ENCODE data around the gene PLXND1. TPM values are rescaled to one million over a fixed set of nuclear protein-coding genes. Genes with fewer than 3 reads are reported as not detected.

The PLXND1 gene
- total and polyA plus RNA-seq, 12 donors: 41.2 to 370 (median 138) TPM

GRCh38 chr3:129596194-129597086 lies 10.0 kb downstream of the PLXND1 start:
- peak overlapping the region in 1 of 4 donors; percentile 3 for H3K4me3 ChIP-seq
- H3K4me1 ChIP-seq (replicated peaks in 1 of 2): peaks cover 50 to 93% of the 10 kb centered on the region in 2 donors
- 28 to 56% (median 35%) methylated on average over 11 to 27 of the region's 27 CpGs for WGBS, 4 donors
- peak; percentile 62 to 90 (median 81) for DNase-seq
- no peaks in the 10 kb centered on the region for H3K27me3 ChIP-seq
- no peaks in the 10 kb centered on the region for H3K36me3 ChIP-seq (replicated peaks in 1 of 2)
- TF ChIP-seq, protein P1, sequence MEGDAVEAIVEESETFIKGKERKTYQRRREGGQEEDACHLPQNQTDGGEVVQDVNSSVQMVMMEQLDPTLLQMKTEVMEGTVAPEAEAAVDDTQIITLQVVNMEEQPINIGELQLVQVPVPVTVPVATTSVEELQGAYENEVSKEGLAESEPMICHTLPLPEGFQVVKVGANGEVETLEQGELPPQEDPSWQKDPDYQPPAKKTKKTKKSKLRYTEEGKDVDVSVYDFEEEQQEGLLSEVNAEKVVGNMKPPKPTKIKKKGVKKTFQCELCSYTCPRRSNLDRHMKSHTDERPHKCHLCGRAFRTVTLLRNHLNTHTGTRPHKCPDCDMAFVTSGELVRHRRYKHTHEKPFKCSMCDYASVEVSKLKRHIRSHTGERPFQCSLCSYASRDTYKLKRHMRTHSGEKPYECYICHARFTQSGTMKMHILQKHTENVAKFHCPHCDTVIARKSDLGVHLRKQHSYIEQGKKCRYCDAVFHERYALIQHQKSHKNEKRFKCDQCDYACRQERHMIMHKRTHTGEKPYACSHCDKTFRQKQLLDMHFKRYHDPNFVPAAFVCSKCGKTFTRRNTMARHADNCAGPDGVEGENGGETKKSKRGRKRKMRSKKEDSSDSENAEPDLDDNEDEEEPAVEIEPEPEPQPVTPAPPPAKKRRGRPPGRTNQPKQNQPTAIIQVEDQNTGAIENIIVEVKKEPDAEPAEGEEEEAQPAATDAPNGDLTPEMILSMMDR (IDR thresholded peaks at IDR 0.05): no peak
- peak in 1 of 2 donors; percentile 28 for TF ChIP-seq POLR2A (IDR thresholded peaks at IDR 0.05)
- no peaks in the 10 kb centered on the region for H3K9me3 ChIP-seq (replicated peaks in 1 of 3)
- intact Hi-C loops (cut with DNase I): no loop called here
- peak overlapping the region; percentile 35 to 92 (median 66) for H3K27ac ChIP-seq

GRCh38 chr3:129595544-129596193 lies 10.8 kb downstream of the PLXND1 start:
- H3K4me3 ChIP-seq: peak overlapping the region in 1 of 4 donors; percentile 3
- no peaks in the 10 kb centered on the region for H3K27me3 ChIP-seq
- H3K36me3 ChIP-seq (replicated peaks in 1 of 2): no peaks in the 10 kb centered on the region
- WGBS, 4 donors: 57 to 78% (median 69%) methylated on average over 7 to 10 of the region's 10 CpGs
- intact Hi-C loops (cut with DNase I): no loop called here
- H3K27ac ChIP-seq: peak overlapping the region; percentile 45 to 92 (median 66)
- no peaks in the 10 kb centered on the region for H3K9me3 ChIP-seq (replicated peaks in 1 of 3)
- TF ChIP-seq POLR2A (IDR thresholded peaks at IDR 0.05): no peak
- TF ChIP-seq, protein P1 (IDR thresholded peaks at IDR 0.05): no peak
- DNase-seq: no peak
- peaks cover 50 to 91% of the 10 kb centered on the region in 2 donors for H3K4me1 ChIP-seq (replicated peaks in 1 of 2)

GRCh38 chr3:129594907-129595390 lies 11.5 kb downstream of the PLXND1 start:
- TF ChIP-seq, protein P1 (IDR thresholded peaks at IDR 0.05): no peak
- no peak for TF ChIP-seq POLR2A (IDR thresholded peaks at IDR 0.05)
- 76 to 88% (median 82%) methylated on average over 4 to 6 of the region's 6 CpGs for WGBS, 4 donors
- Histone ChIP-seq H3K4me3 (no peak overlapping the region), H3K9me3 (replicated peaks in 1 of 3) (no peaks in the 10 kb centered on the region), H3K27me3 (no peaks in the 10 kb centered on the region), H3K36me3 (replicated peaks in 1 of 2) (no peaks in the 10 kb centered on the region), H3K4me1 (replicated peaks in 1 of 2) (peaks cover 52 to 94% of the 10 kb centered on the region in 2 donors), H3K27ac (peak overlapping the region; percentile 45 to 92 (median 66))
- intact Hi-C loops (cut with DNase I): no loop called here
- no peak for DNase-seq

- H3K27ac ChIP-seq: peak overlapping the region in 3 of 5 donors; percentile 49 to 95 (median 88)
- TF ChIP-seq, protein P1 (IDR thresholded peaks at IDR 0.05): no peak
- no peak for TF ChIP-seq POLR2A (IDR thresholded peaks at IDR 0.05)
- intact Hi-C loops (cut with DNase I): no loop called here
- no peaks in the 10 kb centered on the region for H3K9me3 ChIP-seq (replicated peaks in 1 of 3)
- no peak for DNase-seq
- 63 to 73% (median 64%) methylated on average over 10 of the region's 10 CpGs for WGBS, 4 donors
- no peaks in the 10 kb centered on the region for H3K36me3 ChIP-seq (replicated peaks in 1 of 2)
- no peaks in the 10 kb centered on the region for H3K27me3 ChIP-seq
- no peak overlapping the region for H3K4me3 ChIP-seq
- H3K4me1 ChIP-seq (replicated peaks in 1 of 2): peaks cover 55 to 95% of the 10 kb centered on the region in 2 donors
These were observed 12.1 kb downstream of the PLXND1 start for GRCh38 chr3:129594409-129594808.

All from adrenal gland (tissue), 12 donors.